GM23248 (cell line): ENCODE measurements around the gene LAMB3. TPM values are rescaled to one million over a fixed set of nuclear protein-coding genes. Genes with fewer than 3 reads are reported as not detected.

ENCODE experiments used
- DNase-seq: peaks from one replicate; pipeline ENCODE4 v3.0.0-alpha.2; 2015
- H2AFZ ChIP-seq: fragments of 200-600 bp; sonication (generic); 2 replicates; pipeline ENCODE4 v1.6.1; 2016; ENCODE audit warnings: antibody characterized with exemption
- H3F3A ChIP-seq: fragments of 200-600 bp; sonication (generic); 2 replicates; pipeline ENCODE4 v1.6.1; 2016; ENCODE audit warnings: mild to moderate bottlenecking, antibody characterized with exemption, mixed run types; ENCODE audit not compliant: insufficient read depth
- H3K27ac ChIP-seq: fragments of 200-600 bp; sonication (generic); 2 replicates; pipeline ENCODE4 v1.5.1; 2016; ENCODE audit warnings: mild to moderate bottlenecking
- H3K27me3 ChIP-seq: fragments of 200-600 bp; sonication (generic); replicated peaks from 2 replicates; pipeline ENCODE4 v1.6.1; 2016; ENCODE audit warnings: mild to moderate bottlenecking; ENCODE audit not compliant: insufficient read depth
- H3K36me3 ChIP-seq: fragments of 200-600 bp; sonication (generic); 2 replicates; pipeline ENCODE4 v1.6.1; 2016; ENCODE audit warnings: low read depth, mild to moderate bottlenecking
- H3K4me1 ChIP-seq: fragments of 200-600 bp; sonication (generic); 2 replicates; pipeline ENCODE4 v1.6.1; 2016; ENCODE audit warnings: mild to moderate bottlenecking; ENCODE audit not compliant: insufficient read depth
- H3K4me2 ChIP-seq: fragments of 200-600 bp; sonication (generic); one replicate; pipeline ENCODE4 v1.6.1; 2016; ENCODE audit warnings: mild to moderate bottlenecking; ENCODE audit not compliant: unreplicated experiment
- H3K4me3 ChIP-seq: fragments of 200-600 bp; sonication (generic); 2 replicates; pipeline ENCODE4 v1.5.1; 2016; ENCODE audit warnings: mild to moderate bottlenecking
- H3K79me2 ChIP-seq: fragments of 200-600 bp; sonication (generic); 2 replicates; pipeline ENCODE4 v1.6.1; 2016; ENCODE audit warnings: mild to moderate bottlenecking; ENCODE audit not compliant: insufficient read depth
- H3K9ac ChIP-seq: fragments of 200-600 bp; sonication (generic); 2 replicates; pipeline ENCODE4 v1.6.1; 2016; ENCODE audit warnings: mild to moderate bottlenecking
- H3K9me2 ChIP-seq: fragments of 200-600 bp; sonication (generic); 2 replicates; pipeline ENCODE4 v1.6.1; 2016; ENCODE audit warnings: mixed run types, mild to moderate bottlenecking, moderate library complexity; ENCODE audit not compliant: insufficient read depth
- H3K9me3 ChIP-seq: fragments of 200-600 bp; sonication (generic); one replicate; pipeline ENCODE4 v1.6.1; 2017; ENCODE audit warnings: low read depth
- H4K20me1 ChIP-seq: fragments of 200-600 bp; sonication (generic); 2 replicates; pipeline ENCODE4 v1.6.0; 2016; ENCODE audit not compliant: insufficient read depth
- EZH2 ChIP-seq: fragments of 200-600 bp; sonication (generic); IDR thresholded peaks from 2 replicates; pipeline ENCODE4 v1.6.1; 2018; ENCODE audit warnings: antibody characterized with exemption, mild to moderate bottlenecking; ENCODE audit not compliant: insufficient read depth, poor library complexity, severe bottlenecking
- EZH2phosphoT487 ChIP-seq: fragments of 200-600 bp; sonication (generic); IDR thresholded peaks from 2 replicates; pipeline ENCODE4 v1.6.1; 2018; ENCODE audit warnings: antibody characterized with exemption, moderate library complexity, mild to moderate bottlenecking, low read depth; ENCODE audit not compliant: insufficient read depth
- WGBS, 2 experiments: methylation state at CpG; one replicate each; pipeline ENCODE4 v1.1.6; 2015 to 2017; ENCODE audit warnings: low lambda C conversion rate in 2 of 2, low coverage in 1 of 2; ENCODE audit errors: missing lambda C conversion rate in 2 of 2; 5-methylcytosine and 5-hydroxymethylcytosine counted together
- in situ Hi-C: fragments of 300-500 bp; cut with MboI; formaldehyde crosslinking; loops from 2 replicates; pipeline ENCODE4 v1.15.0; 2020
- polyA plus RNA-seq: library from polyadenylated mRNA; unstranded; fragments of >200 nt; fragmentation: Nextera tagmentation; extraction: Ambion mirVana; gene quantifications from 2 replicates; pipeline ENCODE4 v1.2.1, GENCODE V29; 2016
- total RNA-seq: library from RNA; depleted of rRNA; stranded (reverse); fragments of >200 nt; shearing (Covaris generic); gene quantifications from 2 replicates; pipeline ENCODE4 v1.2.3, GENCODE V29; 2014

The LAMB3 gene
- total and polyA plus RNA-seq, 2 experiments from 2014 or later = 3.0 to 6.8 TPM

DNA sequence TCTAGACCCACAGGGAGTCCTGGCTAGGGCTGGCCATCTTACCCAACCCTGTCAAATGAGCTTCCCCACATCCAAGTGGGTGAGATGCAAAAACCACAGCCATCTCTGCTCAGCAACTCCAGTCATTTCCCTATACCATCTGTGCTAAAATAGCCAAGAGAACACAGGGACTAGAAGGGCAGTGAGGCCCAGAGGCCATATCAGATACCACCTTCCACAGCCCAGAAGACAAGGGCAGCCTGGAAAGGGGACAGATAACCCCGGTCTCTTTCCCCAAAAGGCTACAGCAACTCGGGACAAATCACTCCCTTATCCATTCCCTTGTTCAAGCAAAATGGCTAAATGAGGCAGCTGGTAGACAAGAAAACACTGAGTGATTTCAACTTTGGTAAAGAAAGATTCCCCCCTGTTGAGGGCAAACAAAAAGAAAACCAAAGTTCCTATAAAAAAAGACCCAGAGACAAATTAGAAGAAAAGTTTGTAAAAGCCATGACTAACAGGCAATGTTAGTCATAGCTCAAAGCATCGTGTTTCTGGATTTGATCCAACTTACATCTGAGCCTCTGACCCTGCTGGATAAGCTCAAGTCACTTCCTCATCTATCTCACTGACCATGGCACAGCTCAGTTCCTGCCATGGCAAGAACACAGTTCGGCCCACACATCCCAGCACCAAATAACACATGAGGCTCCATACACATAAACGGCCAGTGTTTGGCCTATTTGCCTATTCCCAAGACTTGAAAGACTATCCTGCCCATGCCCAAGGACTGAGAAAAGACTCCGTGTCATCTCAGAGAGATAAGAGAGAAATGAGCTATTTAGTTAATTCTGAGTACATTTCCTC lies 3.1 kb downstream of the LAMB3 start:
- Histone ChIP-seq H3K4me2 (peak overlapping the region; percentile 44), H3K4me1 (peaks cover 34% of the 10 kb centered on the region), H2AFZ (peak overlapping the region; percentile 44; the same call in 1 of the 2 replicates), H4K20me1 (no peaks in the 10 kb centered on the region), H3K27me3 (no peaks in the 10 kb centered on the region), H3K9ac (no peak overlapping the region), H3K4me3 (0 out of 2 replicates have a peak overlapping the region, but pooled peaks have one; percentile 4), H3K79me2 (no peaks in the 10 kb centered on the region), H3K9me2 (no peaks in the 10 kb centered on the region), H3K27ac (peak overlapping the region; percentile 47), H3K9me3 (no peaks in the 10 kb centered on the region), H3K36me3 (no peaks in the 10 kb centered on the region), H3F3A (peaks cover 20% of the 10 kb centered on the region)
- in situ Hi-C loops = no loop called here
- peak; percentile 92 for DNase-seq
- WGBS, 2 experiments = 51 to 53% methylated on average over 6 of the region's 6 CpGs
- TF ChIP-seq EZH2 (no peak), EZH2phosphoT487 (no peak)

GRCh38 chr1:209648346-209648745 lies 3.9 kb downstream of the LAMB3 start:
- H3K27ac ChIP-seq = no peak overlapping the region
- H3K9me2 ChIP-seq = no peaks in the 10 kb centered on the region
- H3K4me3 ChIP-seq = no peak overlapping the region
- no peak overlapping the region for H3K4me2 ChIP-seq
- H3F3A ChIP-seq = peaks cover 20% of the 10 kb centered on the region
- no peaks in the 10 kb centered on the region for H3K79me2 ChIP-seq
- TF ChIP-seq EZH2phosphoT487 (no peak), EZH2 (no peak)
- no peaks in the 10 kb centered on the region for H3K27me3 ChIP-seq
- no peaks in the 10 kb centered on the region for H3K9me3 ChIP-seq
- H3K4me1 ChIP-seq = peaks cover 34% of the 10 kb centered on the region
- no peak overlapping the region for H2AFZ ChIP-seq
- in situ Hi-C loops = no loop called here
- H4K20me1 ChIP-seq = no peaks in the 10 kb centered on the region
- DNase-seq = no peak
- H3K9ac ChIP-seq = no peak overlapping the region
- H3K36me3 ChIP-seq = no peaks in the 10 kb centered on the region

DNA sequence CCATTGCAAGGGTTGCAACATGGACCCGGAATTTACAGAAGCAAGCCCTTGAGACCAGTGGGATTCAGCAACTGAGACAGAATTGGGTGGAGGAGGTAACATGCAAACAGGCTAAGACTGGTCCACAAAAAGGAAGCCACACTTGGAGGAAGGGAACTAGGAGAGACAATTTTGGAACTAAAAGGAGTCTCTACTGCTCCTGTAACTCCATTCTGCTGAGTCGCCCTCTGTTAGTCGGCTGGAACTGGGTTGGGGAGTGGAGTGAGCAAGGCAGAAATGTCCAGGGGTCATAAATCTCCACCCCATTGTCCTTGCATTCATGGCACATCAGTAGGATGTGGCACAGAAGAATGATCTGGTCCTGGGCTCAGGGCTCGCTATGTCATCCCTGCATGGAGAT lies 5.1 kb downstream of the LAMB3 start:
- no peak for DNase-seq
- no peaks in the 10 kb centered on the region for H3K79me2 ChIP-seq
- H3K27ac ChIP-seq = no peak overlapping the region
- in situ Hi-C loops = no loop called here
- H3K4me2 ChIP-seq = peak overlapping the region; percentile 0
- peaks cover 34% of the 10 kb centered on the region for H3K4me1 ChIP-seq
- H3K36me3 ChIP-seq = no peaks in the 10 kb centered on the region
- no peaks in the 10 kb centered on the region for H3K27me3 ChIP-seq
- H3F3A ChIP-seq = peaks cover 20% of the 10 kb centered on the region
- H3K9me3 ChIP-seq = no peaks in the 10 kb centered on the region
- 80 to 85% methylated on average over 4 of the region's 4 CpGs for WGBS, 2 experiments
- H3K9ac ChIP-seq = no peak overlapping the region
- no peak overlapping the region for H3K4me3 ChIP-seq
- no peak for TF ChIP-seq EZH2
- no peak for TF ChIP-seq EZH2phosphoT487
- H3K9me2 ChIP-seq = no peaks in the 10 kb centered on the region
- H4K20me1 ChIP-seq = no peaks in the 10 kb centered on the region
- no peak overlapping the region for H2AFZ ChIP-seq

GRCh38 chr1:209646558-209646957 lies 5.7 kb downstream of the LAMB3 start:
- Histone ChIP-seq H3K36me3 (no peaks in the 10 kb centered on the region), H3K79me2 (no peaks in the 10 kb centered on the region), H3K27ac (no peak overlapping the region), H3K9ac (no peak overlapping the region), H3K4me3 (no peak overlapping the region), H3K9me2 (no peaks in the 10 kb centered on the region), H3K27me3 (no peaks in the 10 kb centered on the region), H3F3A (peaks cover 20% of the 10 kb centered on the region), H3K9me3 (no peaks in the 10 kb centered on the region), H3K4me1 (peaks cover 34% of the 10 kb centered on the region), H2AFZ (no peak overlapping the region), H4K20me1 (no peaks in the 10 kb centered on the region), H3K4me2 (peak overlapping the region; percentile 0)
- TF ChIP-seq EZH2 (no peak), EZH2phosphoT487 (no peak)
- 87 to 91% methylated on average over 5 of the region's 5 CpGs for WGBS, 2 experiments
- peak; percentile 49 for DNase-seq
- in situ Hi-C loops = no loop called here
